Coronary artery (tissue), 2 donors: ENCODE data around the gene PARP3.
A peak's percentile ranks its signal among the peaks of the same experiment; 100 is the strongest.
"Not testable (repeated sequence)": the region's sequence is repeated elsewhere in the genome, so short reads cannot be mapped to it uniquely, and the experiment has no call there.

Experiments
- DNase-seq: peaks from one replicate; pipeline ENCODE4 v3.0.0-alpha.2; 2017; ENCODE audit warnings: low spot score
- H3K27ac ChIP-seq, 2 donors: fragments of 200-600 bp; sonication (generic); one replicate each; pipeline ENCODE4 v1.5.1; 2016 to 2019
- H3K4me3 ChIP-seq: fragments of 200-600 bp; sonication (generic); 2 replicates; pipeline ENCODE4 v1.5.1; 2016; ENCODE audit warnings: mild to moderate bottlenecking, moderate library complexity
- TF ChIP-seq, protein P1 (sequence below): fragments of 200-600 bp; sonication (generic); IDR thresholded peaks from one replicate; pipeline ENCODE4 v1.5.1; 2019; ENCODE audit warnings: antibody characterized with exemption

PARP3 gene

GRCh38 chr3:51988286-51989146 lies 46.4 kb downstream of the PARP3 start:
- Histone ChIP-seq H3K27ac (no peak overlapping the region), H3K4me3 (no peak overlapping the region)
- TF ChIP-seq, protein P1, sequence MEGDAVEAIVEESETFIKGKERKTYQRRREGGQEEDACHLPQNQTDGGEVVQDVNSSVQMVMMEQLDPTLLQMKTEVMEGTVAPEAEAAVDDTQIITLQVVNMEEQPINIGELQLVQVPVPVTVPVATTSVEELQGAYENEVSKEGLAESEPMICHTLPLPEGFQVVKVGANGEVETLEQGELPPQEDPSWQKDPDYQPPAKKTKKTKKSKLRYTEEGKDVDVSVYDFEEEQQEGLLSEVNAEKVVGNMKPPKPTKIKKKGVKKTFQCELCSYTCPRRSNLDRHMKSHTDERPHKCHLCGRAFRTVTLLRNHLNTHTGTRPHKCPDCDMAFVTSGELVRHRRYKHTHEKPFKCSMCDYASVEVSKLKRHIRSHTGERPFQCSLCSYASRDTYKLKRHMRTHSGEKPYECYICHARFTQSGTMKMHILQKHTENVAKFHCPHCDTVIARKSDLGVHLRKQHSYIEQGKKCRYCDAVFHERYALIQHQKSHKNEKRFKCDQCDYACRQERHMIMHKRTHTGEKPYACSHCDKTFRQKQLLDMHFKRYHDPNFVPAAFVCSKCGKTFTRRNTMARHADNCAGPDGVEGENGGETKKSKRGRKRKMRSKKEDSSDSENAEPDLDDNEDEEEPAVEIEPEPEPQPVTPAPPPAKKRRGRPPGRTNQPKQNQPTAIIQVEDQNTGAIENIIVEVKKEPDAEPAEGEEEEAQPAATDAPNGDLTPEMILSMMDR: no peak
- no peak for DNase-seq

DNA sequence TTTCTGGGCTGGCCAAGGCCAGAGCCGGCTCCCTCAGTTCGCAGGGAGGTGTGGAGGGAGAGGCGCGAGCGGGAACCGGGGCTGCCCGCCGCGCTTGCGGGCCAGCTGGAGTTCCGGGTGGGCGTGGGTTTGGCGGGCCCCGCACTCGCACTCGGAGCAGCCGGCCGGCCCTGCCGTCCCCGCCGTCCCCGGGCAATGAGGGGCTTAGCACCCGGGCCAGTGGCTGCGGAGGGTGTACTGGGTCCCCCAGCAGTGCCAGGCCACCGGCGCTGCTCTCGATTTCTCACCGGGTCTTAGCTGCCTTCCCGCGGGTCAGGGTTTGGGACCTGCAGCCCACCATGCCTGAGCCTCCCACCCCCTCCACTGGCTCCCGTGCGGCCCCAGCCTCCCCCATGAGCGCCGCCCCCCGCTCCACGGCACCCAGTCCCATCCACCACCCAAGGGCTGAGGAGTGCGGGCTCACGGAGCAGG lies 48.4 kb downstream of the PARP3 start:
- not testable (repeated sequence) for DNase-seq, H3K4me3 ChIP-seq, H3K27ac ChIP-seq

GRCh38 chr3:51992017-51992682 lies 50.0 kb downstream of the PARP3 start:
- DNase-seq: no peak
- no peak overlapping the region for H3K4me3 ChIP-seq
- TF ChIP-seq, protein P1: no peak
- no peak overlapping the region for H3K27ac ChIP-seq

- not testable (repeated sequence) for H3K27ac ChIP-seq, H3K4me3 ChIP-seq, DNase-seq
Observed at GRCh38 chr3:51993657-51994056, 51.5 kb downstream of the PARP3 start.

GRCh38 chr3:51994530-51994929 lies 52.4 kb downstream of the PARP3 start:
- Histone ChIP-seq H3K27ac (peak overlapping the region in 1 of 2 donors; percentile 80), H3K4me3 (peak overlapping the region; percentile 83)
- DNase-seq: no peak
- TF ChIP-seq, protein P1: no peak

GRCh38 chr3:51995346-51996163 lies 53.4 kb downstream of the PARP3 start, which contains the start of gene RPL29:
Gene RPL29, minus strand, starts transcription at chr3:51995895. Its CDS starts 434 bp downstream, at chr3:51995461.
- DNase-seq: peak; percentile 96
- Histone ChIP-seq H3K27ac (peak within 1 kb of the TSS; percentile 80 to 84), H3K4me3 (peak within 1 kb of the TSS; percentile 83)
- TF ChIP-seq, protein P1: no peak

DNA sequence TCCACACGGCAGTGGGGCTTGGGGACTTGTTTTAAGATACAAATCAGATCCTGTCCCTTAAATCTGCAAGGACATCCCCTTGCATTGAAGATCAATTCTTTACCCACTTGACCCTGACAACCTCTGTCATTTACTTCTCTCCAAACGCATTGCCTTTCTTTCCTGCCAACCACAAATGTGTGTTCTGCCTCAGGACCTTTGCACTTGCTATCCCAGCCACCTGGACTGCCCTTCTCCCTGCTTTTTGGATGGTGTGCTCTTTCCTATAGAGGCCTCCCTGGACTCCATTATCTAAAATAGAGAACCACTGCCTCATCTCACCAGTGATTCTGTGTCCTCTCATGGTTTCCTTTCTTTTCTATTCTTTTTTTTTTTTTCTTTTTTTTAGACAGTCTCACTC lies 55.0 kb downstream of the PARP3 start:
- H3K27ac ChIP-seq: no peak overlapping the region
- TF ChIP-seq, protein P1: no peak
- no peak overlapping the region for H3K4me3 ChIP-seq
- DNase-seq: no peak
